CD1c-positive myeloid dendritic cell (primary cell): Measurements from ENCODE around the gene ITGA11.

Experiments
- DNase-seq: peaks from one replicate; pipeline ENCODE4 v3.0.0-alpha.2; 2016; ENCODE audit errors: extremely low spot score

Gene ITGA11

DNA sequence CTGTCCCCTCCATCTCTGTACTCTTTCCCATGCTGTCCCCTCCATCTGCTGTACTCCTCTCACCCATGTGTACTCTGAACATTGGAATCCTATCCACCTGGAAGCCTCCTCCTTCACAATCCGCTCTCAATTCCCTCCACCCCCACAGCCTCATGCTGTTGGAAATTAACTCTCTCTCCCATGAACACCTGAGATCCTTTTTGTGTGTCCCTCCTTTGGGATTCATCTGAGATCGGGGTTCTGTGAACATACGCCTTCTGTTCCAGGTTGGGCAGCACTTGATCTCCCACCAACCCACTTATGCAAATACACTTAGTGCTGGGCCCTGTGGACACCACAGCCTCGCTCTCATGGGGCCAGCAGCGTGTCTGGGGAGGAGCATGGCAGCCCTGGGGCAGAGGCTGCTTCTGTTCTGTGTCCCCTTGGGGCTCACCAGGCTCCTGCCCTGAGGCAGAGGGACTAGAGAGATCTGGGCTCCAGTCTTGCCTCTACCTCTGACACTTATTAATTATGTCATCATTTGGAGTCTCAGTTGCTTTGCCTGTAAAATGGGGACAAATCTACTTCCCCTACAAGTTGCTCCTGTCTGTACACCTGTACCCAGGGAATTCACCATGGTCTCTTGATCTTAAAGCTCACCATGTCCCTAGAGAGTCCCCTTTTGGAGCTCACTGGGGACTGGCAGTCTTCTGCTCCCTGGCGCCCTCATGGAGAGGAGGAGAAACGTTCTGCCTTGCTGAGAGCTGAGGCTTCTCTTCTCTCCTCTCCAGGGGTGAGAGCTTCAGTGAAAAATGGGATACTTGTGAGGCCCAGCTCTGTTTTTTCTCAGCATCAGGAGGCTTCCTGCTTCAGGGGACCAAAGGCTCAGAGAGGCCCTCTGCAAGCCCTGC lies 42.7 kb downstream of the ITGA11 start:
- no peak for DNase-seq

DNA sequence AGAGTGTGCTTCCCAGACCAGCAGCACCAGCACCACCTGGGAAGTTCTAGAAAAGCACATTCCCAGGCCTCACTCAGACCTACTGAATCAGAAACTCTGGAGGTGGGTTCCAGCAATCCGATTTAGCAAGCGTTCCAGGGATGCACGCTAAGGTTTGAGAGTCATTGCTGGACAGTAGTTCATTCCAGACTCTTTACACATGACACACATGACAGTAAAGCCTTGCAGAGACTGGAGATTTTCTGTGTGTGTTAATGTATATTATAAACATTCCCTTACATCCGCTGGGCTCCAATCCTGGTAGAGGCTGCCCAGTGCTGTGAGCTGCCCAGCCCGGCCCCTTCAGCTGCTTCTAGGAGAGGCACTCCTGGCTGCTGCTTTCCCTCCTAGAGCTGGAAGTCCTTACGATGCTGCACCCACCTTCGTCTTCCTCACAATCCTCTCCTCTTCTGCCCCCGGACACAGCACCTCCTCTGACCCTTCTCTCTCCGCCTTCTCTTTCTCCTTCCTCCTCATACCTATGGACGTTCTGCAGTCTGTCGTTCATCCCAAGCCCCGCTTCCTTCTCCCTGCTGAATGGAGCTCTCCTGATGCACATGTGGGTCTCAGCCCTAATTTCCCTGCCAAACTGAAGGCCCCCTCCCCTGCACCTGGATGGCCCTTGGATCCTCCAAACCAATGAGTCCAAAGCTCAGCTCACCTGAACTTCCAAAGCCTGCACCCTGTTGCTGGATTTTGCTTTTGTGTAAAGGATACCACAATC lies 44.4 kb downstream of the ITGA11 start:
- DNase-seq, result no peak

DNA sequence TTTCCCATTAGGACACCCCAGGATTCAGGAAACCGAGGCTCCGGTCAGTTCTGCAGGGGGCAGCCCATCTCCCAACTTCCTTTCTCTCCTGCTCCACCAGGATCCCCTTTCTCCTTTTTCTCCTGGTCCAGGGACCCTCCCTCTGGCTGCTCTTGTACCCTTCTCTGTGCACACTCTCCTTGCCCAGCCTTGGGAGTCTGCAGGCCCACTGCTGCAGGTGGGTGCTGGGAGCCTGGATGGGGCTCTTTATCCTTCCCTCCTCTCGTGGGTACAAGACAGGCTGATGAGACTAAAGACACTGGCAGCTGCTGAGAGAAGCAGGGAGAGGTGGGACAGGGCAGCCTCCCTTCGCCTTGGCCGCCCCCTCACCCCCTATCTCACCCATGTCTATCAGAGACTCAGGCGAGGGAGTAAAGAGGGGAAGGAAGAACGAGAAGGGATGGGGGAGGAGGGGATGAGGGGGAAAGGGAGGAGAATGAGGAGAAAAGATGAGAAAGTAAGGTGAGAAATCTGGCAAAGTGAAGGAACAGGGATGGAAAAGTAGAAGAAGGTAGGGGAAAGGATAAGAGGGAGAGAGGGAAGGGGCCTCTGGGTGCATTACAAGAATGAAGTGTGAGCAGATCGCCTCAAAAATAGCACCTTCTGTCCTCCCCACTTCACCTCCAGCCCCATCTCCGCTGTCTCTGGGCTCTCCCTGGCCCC lies 45.2 kb downstream of the ITGA11 start:
- DNase-seq, result no peak

DNA sequence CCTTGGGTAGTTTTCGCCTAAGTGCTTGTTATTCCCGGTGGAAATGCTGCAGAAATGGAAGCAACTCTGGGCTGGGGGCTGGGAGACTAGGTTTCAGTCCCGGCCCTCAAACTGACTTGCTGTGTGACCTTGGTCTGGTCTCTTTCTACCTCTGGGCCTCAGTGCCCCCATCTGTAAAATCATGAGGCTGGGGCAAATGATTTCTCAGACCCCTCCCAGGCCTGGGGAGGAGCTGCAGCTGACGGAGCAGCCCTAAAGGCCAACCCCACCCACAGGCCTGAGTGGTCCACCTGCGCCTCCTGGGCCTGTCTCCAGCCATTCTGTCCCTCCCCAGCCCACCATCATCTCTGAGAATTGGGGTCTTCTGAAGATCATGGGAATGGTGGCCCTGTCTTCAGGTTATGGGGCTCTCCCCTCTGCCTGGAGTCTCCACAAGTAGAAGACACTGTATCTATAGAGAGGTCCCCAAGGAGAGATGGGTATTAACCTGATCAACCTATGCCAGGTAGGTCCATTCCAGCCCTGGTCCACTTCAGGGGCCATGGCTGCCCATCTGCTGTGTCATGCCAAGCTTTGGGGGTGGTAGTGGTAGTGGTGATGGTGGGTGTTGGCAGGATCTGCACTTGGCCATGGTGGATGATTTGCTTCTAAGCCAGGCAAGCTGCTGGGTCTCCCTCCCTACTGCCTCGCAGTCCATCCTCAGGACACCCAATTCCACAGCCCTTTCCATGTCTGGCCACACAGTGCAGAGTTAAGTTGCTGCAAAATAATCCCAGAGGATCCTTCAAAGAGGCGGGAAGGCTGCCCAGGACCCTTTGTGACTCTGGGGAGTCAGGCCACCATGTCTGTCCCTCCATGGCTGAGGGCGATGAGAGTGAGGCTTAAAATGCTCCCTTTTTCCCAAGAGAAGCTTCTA lies 46.0 kb downstream of the ITGA11 start:
- no peak for DNase-seq

DNA sequence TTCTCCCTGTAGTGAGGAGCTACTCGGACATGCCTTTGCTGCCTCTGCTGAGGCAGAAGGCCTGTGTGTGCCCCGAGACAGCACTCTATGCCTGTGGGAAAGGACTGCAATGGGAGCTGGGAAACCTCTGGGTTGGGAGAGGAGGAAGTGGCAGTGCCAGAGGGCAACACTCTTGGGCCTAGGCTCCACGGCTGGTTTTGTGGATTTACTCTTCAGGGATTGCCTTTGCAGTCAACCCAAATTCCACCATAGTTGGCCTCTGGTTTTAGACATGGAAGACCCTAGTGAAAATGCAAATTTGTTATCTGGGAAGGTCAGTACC lies 46.8 kb downstream of the ITGA11 start:
- DNase-seq, result no peak

DNA sequence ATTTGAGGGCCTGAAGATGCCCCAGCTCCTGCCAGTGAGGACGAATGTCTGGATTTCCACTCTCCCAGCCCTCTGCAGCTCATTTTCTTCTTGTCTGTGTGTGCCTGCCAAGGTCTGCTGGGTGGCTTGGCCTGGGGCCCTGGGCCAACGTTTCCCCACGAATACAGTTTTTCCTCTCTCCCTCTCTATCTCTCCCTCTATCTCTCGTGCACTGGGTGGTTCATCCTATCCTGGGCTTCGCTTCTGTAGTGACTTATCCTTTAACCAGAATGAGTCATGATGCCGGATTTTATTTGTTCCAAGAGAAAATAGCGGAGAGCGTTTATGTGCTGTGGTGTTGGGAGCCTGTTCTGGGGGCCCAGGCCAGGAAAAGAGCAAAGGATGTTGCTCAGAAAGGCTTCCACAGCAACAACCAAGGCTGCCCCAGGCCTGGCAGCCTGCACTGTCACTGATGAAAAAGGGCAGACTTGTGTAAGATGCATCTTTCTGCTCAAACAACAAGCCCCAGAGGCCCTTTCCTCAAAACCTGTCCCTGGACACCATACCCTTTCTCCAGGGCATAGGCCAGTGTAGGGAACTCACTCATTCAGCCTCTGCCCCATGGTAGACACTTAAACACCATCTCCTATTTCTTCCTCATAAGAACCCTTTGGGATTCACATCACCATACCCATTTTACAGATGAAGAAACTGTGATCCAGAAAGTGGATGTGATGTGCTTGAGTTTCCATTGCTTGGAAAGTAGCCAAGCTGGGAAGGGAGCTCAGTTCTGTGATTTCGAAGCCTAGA lies 47.3 kb downstream of the ITGA11 start:
- DNase-seq, result no peak

GRCh38 chr15:68383161-68384074 lies 48.5 kb downstream of the ITGA11 start:
- peak; percentile 82 for DNase-seq

DNA sequence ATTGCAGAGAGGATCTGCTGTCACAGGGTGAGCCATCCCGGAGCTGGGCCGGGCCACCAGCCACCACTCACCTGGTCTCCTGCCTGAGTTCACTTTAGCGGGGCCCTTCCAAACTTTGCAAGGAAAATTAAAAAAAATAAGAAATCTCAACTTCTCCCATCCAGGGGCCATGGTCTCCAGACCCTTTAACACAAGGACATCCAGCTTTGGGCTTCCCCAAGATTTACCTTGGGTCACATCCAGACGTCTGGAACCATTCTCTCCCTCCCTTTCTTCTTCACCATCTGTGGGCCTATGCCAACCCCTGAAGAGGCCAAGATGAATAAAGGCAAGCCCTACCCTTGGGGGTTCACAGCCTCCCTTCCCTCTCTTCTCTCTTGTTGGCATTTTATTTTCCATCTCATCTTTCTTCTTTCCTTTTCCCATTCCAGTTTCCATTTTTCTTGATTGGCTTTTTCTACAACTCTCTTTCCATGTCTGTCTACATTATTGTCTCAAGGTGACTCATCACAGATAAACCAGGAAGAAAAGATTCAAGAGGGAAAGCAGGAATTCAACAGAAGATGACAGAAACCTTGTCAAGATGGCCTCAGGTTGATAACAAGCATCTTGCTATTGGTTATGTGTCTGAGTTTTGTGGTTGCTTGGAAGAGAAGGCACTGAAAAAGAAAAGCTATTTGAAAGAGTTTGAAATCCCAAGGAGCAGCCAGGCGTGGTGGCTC lies 49.5 kb downstream of the ITGA11 start:
- DNase-seq, result no peak

- no peak for DNase-seq
Observed at GRCh38 chr15:68380456-68380855, 51.5 kb downstream of the ITGA11 start.

DNA sequence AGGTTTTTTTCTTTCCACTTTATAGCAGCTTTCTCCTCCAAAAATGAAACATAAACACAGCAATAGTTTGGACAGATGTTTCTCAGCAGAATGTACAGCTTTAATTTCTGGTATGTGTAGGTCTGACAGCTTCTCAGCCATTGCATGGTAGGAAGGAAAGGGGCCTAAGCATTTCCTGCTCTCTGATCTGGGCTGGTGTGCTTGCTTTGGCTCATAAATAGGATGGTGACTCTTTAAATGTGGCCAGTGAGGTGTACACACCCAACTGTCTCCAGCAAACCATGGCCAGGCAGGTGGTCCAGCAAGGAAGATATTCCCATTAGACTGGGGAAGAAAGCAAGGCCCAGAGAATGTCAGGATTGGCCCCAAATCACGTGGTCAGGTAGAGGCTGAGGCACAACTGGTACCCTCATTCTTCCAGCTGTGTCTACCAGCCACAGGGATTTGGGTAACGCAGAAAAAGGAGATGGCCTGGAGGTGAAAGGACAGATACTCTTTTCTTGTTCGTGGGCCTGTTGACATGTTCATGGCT lies 52.1 kb downstream of the ITGA11 start:
- DNase-seq, result no peak

DNA sequence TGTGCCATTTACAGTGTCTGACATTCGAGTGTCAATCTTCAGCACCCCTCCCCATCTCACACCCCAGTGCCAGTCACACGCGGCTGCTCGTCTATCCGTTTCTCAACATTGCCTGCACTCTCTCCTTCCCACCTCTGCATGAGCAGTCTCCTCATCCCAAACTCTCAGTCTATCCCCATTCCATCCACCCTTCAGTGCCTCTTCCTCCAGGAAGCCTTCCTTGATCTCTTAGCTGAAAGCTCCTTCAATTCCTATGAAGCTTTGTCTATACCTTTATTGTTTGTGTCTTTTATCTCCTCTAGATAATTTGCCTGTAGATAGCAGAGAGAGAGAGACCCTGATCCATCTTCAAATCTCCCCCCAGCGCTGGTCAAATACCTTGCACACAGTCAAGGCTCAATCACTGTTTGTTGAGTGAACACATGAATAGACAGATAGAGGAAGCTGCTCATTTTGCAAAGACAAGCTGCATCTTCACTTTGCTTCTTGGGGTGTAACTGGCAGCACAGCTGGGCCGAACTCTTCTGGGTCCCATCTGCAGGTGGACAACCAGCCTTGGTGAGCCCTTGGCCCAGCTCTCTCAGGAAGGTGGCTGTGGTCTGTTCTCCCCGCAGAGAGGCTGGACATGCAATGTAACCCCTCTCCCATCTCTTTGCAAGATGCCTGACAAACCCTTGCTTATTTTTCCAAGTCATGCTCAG lies 52.8 kb downstream of the ITGA11 start:
- no peak for DNase-seq

GRCh38 chr15:68378595-68378994 lies 53.4 kb downstream of the ITGA11 start:
- no peak for DNase-seq

GRCh38 chr15:68377766-68378165 lies 54.2 kb downstream of the ITGA11 start:
- no peak for DNase-seq

DNA sequence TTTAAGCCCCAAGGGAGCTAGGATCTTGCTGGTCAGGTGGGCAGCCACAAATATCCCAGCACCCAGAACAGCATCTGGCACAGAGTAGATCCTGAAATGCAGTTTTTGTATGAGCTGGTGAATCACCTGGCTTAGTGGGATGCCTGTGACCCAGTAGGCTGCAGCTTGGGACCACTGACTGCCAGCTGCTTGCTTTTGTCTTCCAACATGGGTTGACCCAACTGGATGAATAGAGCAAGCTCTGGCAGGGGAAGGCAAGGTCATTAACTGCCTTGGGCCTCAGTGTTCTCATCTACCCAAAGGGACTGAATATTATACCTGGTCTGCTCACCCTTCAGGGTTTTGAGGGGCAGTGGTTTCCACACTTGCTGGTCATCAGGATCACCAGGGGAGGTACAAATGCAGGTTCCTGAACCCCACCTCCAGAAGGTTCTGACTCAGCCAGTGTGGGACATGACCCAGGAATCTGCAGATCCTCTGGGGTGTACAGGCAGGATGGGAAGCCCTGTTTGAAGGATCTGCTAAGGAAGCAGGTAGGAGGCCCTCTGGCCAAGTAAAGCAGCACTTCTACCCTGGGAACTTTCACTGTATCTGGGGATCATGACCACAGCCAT lies 55.4 kb downstream of the ITGA11 start:
- DNase-seq, result no peak

DNA sequence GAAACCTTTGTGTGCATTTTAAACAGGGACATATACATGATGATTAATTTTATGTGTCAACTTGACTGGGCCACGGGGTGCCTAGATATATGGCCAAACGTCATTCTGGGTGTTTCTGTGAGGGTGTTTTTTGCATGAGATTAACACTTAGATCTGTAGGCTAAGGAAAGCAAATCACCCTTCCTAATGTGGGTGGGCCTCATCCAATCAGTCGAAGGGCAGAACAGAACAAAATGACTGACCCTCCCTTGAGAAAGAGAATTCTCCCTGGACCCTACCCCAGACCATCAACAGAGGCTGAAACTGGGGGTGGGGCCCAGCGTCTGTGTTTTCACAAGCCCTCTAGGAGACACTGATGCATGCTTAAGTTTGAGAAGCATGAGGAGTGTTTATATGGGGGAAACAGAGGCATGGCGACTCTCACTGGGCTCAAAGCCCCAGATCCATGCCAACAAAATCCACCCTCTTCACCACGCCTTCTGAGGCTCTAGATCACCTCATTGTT lies 56.2 kb downstream of the ITGA11 start:
- DNase-seq, result no peak

DNA sequence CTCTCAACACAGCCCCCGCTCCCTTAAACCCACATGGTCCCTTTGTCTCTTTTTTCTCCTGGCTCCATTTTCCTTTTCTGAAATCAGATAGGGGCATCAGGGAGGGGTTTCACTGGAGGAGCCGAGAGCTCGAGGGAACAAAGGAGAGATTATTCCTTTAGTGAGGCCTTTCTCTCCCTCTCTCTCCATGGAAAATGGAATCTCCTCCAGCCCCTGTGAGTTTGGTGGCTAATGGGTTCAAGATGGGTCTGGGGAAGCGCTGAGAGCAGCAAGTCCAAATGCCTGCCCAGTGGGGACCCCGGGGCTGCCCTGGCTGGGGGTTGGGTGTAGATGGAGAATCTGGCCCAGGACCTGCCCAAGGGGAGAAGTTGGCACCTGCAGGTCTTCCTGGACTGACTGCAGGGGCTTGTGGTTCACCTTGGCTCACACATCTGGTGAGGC lies 56.8 kb downstream of the ITGA11 start:
- no peak for DNase-seq

- no peak for DNase-seq
Observed at GRCh38 chr15:68374168-68374745, 57.7 kb downstream of the ITGA11 start.
